ENCODE data around the gene LBHD2.

LBHD2 gene

DNA sequence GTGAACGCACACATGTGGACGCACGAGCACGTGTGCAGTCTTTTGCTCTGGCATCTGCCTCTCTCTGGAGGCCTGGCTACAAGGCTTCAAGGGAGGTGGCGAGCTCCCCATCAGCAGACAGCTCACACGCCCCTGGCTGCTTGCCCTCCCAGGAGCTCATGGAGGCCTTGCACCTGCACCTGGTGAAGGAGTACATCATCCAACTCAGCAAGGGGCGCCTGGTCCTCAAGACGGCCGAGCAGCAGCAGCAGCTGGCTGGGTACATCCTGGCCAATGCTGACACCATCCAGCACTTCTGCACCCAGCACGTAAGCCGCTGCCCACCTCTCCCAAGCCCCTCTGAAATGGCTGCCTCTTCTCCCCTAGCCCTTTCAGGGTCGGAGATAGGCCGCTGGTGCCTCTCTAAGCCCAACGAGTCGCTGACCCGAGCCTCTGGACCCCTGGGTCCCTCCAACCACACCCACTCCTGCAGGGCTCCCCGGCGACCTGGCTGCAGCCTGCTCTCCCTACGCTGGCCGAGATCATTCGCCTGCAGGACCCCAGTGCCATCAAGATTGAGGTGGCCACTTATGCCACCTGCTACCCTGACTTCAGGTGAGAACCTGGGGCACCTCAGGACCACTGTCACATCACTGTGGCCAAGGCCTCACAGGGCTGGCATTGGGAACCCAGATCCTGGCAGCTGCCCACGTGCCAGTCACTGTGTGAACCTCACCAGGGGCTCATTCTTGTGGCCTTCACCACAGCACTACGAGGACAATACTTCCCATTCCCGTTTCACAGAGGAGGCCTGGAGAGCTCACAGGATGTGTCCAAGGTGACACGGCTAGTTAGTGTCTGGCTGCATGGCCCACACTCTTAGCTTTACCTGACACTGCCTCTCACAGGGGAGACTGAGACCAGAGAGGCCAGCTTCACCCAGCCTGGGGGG, 49.5 kb downstream of the LBHD2 start:
- no peak for DNase-seq

DNA sequence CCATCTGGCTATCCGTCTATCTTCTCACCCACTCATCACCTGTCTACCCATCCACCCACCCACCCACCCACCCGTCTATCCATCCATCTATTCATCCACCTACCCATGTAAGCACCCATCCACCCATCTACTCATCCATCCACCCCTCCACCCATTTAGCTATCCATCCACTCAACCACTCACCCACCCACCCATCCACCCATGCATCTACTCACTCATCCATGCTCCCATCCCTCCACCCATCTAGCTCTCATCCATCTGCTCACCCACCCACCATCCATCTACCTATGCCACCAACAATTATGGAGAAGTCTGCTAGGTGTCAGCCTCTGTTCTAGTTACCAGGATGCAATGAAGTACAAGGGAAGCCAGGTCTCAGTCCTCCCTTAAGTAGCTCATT, 50.4 kb downstream of the LBHD2 start:
- DNase-seq: no peak

DNA sequence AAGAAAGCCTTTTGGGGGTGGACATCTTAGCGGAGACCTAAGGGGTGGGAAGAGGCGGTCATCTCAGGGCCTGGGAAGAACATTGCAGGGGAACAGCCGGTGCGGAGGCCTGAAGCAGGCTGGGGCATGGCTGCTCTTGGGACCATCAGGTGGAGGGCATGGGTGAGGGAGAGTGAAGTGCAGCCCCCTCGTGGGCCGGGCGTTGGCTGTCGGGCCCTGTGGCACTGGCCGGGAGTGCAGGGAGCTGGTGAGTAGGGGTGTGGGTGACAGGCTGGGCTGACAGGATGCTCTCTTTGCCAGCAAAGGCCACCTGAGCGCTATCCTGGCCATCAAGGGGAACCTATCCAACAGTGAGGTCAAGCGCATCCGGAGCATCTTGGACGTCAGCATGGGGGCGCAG, 50.9 kb downstream of the LBHD2 start:
- DNase-seq: no peak

DNA sequence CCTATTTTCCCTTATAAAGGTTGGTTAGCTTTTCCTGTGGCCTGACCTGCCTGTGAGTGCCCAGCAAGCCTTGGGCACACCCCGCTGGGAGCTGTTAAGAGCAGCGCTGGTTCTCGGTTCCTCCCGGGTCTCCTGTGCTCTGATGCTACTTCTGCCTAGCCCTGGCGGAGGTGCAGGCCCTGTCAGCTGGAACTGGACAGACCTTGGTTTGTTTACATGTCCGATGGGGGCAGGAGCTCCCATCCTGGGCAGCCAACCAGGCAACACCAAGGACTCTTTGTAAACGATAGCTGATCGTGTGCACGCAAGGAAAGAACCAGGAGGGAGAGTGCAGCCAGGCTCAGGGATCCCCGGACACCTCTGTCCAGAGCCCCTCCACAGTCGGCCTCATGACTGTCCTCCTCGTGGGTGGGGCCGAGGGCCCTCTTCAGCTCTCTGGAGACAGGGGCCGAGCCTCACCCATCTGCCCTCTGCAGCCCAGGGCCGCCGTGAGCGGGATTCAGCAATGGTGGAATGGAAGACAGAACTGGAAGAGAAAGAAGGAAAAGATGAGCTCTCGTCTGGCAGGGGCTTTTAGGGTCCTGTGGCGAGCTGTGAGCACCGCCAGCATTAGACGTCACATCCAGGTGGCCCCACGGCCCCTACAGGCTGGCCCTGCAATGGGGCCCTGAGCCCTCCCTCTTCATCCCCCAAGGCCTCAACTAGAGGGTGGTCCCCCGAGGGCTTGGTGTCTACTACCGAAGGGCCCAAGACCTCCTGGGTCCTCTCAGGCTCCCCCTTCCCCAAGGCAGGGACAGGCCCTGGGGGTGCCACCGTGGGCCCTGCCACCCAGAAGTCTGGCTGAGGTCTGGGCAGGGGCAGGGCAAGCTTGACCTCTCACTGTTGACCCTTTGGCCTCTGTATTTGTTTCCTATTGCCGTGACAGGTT, 51.6 kb downstream of the LBHD2 start:
- DNase-seq: no peak

DNA sequence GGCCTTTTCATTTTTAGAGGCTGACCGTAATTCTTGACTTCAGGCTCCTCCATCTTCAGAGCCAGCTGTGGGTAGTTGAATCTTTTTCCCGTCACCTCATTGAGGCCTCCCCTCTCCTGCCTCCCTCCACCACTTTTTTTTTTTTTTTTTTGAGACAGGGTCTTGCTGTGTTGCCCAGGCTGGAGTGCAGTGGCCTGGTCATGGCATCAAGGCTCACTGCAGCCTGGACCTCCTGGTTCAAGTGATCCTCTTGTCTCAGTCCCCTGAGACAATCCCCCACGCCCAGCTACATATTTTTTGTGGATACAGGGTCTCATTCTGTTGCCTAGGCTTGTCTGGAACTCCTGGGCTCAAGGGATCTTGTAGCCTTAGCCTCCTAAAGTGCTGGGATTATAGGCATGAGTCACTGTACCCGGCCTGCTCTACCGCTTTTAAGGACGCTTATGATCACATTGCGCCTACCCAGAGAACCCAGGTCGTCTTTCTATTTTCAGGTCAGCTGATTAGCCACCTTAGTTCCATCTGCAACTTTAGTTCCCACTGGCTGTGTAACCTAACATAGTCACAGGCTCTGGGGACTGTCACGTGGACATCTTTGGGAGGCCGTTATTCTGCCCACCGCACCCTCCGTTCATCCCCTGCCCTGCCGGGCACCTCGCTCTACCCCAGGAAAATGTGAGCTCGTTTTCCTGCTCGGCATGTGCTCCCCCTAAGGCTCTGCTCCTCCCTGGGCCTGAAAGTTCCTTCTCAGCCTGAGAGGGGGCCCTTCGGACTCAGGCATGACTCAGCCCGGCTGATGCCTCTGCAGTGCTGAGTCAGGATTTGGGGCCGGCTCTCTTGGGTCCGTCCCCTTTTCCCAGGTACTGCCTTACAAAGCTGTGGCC, 52.6 kb downstream of the LBHD2 start:
- DNase-seq: no peak

DNA sequence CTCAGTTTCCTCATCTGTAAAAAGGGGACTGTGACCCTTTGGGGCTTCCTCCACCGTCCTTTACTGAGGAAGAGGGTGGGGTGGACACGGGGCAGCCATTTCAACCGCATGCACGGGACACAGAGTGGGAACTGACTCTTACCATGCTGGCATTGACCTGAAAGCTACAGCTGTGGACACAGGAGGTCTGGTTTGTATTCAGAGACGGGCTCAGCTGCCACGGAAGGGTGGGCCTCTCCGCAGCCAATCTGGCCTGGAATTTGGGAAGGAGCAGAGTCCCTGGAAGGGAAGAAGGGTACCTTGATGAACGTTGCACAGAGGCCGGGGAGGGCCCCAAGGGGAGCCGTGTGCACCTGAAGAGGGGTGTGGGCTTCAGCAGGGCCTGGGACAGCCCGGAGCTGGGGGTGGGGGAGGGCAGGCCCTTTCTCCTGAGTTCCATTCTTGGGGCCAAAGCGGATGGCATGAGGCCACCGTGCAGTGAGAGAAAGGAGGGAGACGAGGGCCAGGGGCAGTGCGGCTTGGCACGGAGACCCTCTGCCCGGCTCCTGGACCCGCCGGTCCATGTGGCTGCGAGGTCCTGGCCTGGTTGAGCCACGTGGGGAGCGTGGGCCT, 53.8 kb downstream of the LBHD2 start:
- DNase-seq: no peak

DNA sequence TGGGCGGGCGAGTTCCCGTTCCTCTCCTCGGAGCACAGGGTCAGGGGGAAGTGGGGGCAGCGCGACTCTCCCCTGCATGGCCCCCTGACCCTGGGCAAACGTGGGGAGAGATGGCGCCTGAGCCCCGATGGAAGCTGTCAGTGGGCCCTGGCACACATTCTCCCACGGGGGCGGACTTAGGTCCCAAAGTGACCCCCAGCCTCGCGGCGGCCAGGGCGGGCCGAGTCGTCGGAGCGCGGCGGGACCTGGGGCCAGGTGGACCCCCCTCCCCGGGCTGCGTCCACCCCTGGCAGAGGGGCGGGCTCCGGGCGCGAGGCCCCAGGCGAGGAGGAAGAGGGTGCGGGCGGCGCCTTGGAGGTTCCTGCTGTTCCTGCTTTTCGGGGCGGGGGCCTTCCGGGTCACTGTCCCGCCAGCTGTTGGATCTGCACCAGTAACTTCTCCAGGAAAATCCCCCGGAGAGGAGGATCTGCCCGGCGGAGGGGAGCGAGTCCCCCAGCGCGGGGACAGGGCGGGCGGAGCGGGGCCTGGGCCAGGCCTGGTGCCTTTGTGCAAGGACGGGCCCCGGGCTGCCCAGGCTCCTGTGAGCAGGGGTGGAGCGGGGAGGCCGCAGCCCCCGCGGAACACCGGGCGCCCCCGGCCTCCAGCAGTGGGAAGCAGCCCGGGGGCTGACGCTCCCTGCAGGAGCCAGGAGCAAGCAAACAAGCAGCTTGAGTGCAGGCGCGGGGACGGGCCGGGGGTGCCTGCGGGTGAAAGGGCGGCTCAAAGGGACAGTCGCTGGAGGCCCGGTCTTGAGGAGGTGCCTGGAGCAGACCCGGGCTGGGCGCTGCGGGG, 54.5 kb downstream of the LBHD2 start:
- no peak for DNase-seq

DNA sequence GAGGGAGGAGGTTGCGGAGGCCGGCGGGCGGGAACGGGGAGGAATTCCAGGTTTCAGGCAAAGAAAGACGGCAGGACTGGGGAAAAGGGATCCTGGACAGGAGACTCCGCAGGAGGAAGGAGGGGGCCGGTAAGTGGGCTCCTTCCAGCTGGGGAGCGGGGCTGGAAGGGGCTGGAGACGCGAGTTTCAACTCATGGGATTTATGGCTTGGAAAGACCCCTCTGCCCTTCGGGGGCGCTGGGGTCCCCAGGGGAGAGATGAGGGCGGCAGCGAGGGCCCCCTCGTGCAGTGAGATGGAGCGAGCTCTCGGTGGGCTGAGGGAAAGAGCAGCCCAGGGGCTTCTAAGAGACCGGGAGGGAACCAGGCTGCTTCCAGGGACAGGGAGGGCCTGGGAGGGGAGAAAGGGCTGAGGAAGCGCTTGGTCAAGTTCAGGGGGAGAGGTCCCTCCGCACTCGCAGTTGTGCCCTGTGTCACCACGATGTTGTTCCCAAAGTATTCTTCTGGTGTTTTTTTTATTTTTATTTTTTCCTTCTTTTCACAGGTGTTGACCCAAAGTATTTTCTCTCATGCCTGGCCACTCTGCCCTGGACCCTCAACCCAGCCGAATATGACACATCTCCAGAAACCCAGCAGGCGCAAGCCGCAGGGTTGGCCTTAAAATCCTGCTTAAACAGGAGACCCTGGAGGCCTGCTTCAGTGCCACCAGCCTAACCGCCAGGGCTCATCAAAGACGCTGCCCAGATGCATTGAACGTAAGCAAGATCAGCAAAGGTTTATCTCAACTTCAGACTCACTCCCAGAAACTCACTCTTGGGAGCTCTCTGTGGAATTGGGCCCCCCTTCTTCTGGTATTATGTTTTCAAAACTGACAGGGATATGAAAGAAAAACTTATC, 55.4 kb downstream of the LBHD2 start:
- no peak for DNase-seq

Measured in T-helper 2 cell (primary cell).